ENCODE data around the gene MMP17. TPM values are rescaled to one million over a fixed set of nuclear protein-coding genes. Genes with fewer than 3 reads are reported as not detected.
A peak's percentile ranks its signal among the peaks of the same experiment; 100 is the strongest.

The MMP17 gene
- total and polyA plus RNA-seq, 8 donors: 0.46 to 3.1 (median 2.1) TPM; not detected in 2

DNA sequence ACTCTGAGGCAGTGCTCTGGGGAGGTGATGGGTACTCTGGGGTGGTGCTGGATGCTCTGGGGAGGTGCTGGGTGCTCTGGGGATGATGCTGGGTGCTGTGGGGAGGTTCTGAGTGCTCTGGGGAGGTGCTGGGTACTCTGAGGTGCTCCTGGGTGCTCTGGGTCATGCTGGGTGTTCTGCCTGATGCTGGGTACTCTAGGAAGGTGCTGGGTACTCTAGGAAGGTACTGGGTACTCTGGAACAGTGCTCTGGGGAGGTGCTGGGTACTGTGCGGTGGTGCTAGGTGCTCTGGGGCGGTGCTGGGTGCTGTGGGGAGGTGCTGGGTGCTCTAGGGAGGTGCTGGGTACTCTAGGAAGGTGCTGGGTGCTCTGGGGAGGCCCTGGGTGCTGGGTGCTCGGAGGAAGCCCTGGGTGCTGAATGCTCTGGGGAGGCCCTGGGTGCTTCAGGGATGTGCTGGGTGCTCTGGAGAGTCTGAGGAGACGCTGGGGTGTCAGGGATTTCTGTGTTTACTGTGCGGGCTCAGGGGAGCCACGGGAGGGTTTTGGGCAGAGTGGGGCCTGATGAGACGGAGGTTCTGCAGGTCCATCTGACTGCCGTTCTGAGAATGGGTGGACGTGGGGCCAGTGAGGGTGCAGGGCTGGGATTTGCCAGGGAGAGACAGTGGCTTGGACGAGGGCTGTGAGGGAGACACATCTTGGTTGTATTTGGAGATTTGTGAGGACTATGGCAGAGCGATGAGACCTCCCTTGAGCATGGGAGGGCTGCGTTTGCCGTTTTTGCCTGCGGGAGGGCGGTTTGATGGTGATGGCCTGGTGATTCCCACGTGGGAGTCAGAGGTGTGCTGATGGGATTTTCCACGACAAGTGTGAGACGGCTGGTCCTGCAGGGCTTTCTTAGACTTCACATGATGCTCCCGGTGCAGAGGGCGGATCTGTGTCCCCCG is 30.0 kb downstream of the MMP17 start:
- Histone ChIP-seq H3K27me3 (peaks cover 0 to 62% (median 18%) of the 10 kb centered on the region in 3 donors), H3K27ac (no peak overlapping the region), H3K4me1 (peaks cover 0 to 13% (median 6%) of the 10 kb centered on the region in 4 donors), H3K4me3 (no peak overlapping the region), H3K9me3 (no peaks in the 10 kb centered on the region), H3K36me3 (no peaks in the 10 kb centered on the region)
- 77 to 84% (median 80%) methylated on average over 20 to 21 of the region's 21 CpGs for WGBS, 5 donors
- TF ChIP-seq POLR2AphosphoS5 (IDR thresholded peaks at IDR 0.05) (no peak), EP300 (IDR thresholded peaks at IDR 0.05) (no peak), POLR2A (IDR thresholded peaks at IDR 0.05) (no peak)
- TF ChIP-seq, protein P1, sequence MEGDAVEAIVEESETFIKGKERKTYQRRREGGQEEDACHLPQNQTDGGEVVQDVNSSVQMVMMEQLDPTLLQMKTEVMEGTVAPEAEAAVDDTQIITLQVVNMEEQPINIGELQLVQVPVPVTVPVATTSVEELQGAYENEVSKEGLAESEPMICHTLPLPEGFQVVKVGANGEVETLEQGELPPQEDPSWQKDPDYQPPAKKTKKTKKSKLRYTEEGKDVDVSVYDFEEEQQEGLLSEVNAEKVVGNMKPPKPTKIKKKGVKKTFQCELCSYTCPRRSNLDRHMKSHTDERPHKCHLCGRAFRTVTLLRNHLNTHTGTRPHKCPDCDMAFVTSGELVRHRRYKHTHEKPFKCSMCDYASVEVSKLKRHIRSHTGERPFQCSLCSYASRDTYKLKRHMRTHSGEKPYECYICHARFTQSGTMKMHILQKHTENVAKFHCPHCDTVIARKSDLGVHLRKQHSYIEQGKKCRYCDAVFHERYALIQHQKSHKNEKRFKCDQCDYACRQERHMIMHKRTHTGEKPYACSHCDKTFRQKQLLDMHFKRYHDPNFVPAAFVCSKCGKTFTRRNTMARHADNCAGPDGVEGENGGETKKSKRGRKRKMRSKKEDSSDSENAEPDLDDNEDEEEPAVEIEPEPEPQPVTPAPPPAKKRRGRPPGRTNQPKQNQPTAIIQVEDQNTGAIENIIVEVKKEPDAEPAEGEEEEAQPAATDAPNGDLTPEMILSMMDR (IDR thresholded peaks at IDR 0.05): no peak
- no peak for DNase-seq
- intact Hi-C loops (cut with DNase I; ENCODE audit: low total_unique reads): no loop called here

- H3K27ac ChIP-seq: peak overlapping the region in 2 of 5 donors; percentile 3 to 60
- no peaks in the 10 kb centered on the region for H3K36me3 ChIP-seq
- intact Hi-C loops (cut with DNase I; ENCODE audit: low total_unique reads): no loop called here
- H3K4me3 ChIP-seq: peak overlapping the region in 3 of 4 donors; percentile 4 to 27 (median 24)
- H3K9me3 ChIP-seq: no peaks in the 10 kb centered on the region
- TF ChIP-seq, protein P1 (IDR thresholded peaks at IDR 0.05): no peak
- no peak for TF ChIP-seq EP300 (IDR thresholded peaks at IDR 0.05)
- TF ChIP-seq POLR2A (IDR thresholded peaks at IDR 0.05): no peak
- TF ChIP-seq POLR2AphosphoS5 (IDR thresholded peaks at IDR 0.05): no peak
- 20 to 29% (median 23%) methylated on average over 12 to 22 of the region's 22 CpGs for WGBS, 5 donors
- H3K27me3 ChIP-seq: peaks cover 0 to 48% (median 6%) of the 10 kb centered on the region in 3 donors
- DNase-seq: peak; percentile 49 to 76
- H3K4me1 ChIP-seq: peaks cover 0 to 15% (median 4%) of the 10 kb centered on the region in 4 donors
These were observed 32.5 kb downstream of the MMP17 start for GRCh38 chr12:131860472-131861260.

GRCh38 chr12:131861261-131862083 is 33.3 kb downstream of the MMP17 start:
- peaks cover 0 to 40% (median 0%) of the 10 kb centered on the region in 3 donors for H3K27me3 ChIP-seq
- H3K9me3 ChIP-seq: no peaks in the 10 kb centered on the region
- no peak for TF ChIP-seq POLR2A (IDR thresholded peaks at IDR 0.05)
- DNase-seq: no peak
- H3K4me1 ChIP-seq: peaks cover 0 to 15% (median 3%) of the 10 kb centered on the region in 4 donors
- intact Hi-C loops (cut with DNase I; ENCODE audit: low total_unique reads): no loop called here
- H3K36me3 ChIP-seq: no peaks in the 10 kb centered on the region
- H3K27ac ChIP-seq: no peak overlapping the region
- H3K4me3 ChIP-seq: no peak overlapping the region
- 83 to 88% (median 86%) methylated on average over 12 of the region's 12 CpGs for WGBS, 5 donors

DNA sequence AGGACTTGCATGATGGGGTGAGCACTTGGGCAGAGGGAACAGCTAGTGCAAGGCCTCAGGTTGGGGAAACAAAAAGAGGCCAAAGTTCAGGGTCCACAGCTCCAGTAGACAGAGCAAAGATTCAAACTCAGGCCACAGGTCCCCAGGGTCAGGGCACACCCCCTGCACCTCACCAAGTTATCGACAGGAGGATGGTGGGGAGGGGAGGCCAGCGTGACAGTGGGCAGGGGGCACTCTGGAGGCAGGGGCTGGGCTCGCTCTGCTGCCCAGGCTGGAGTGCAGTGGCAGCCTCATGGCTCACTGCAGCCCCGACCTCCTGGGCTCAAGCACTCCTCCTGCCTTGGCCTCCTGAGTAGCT is 33.9 kb downstream of the MMP17 start:
- no peak for TF ChIP-seq EP300 (IDR thresholded peaks at IDR 0.05)
- no peak for TF ChIP-seq POLR2AphosphoS5 (IDR thresholded peaks at IDR 0.05)
- no peak for TF ChIP-seq POLR2A (IDR thresholded peaks at IDR 0.05)
- TF ChIP-seq, protein P1 (IDR thresholded peaks at IDR 0.05): no peak
- H3K9me3 ChIP-seq: no peaks in the 10 kb centered on the region
- peaks cover 0 to 34% (median 0%) of the 10 kb centered on the region in 3 donors for H3K27me3 ChIP-seq
- intact Hi-C loops (cut with DNase I; ENCODE audit: low total_unique reads): no loop called here
- peaks cover 0 to 15% (median 3%) of the 10 kb centered on the region in 4 donors for H3K4me1 ChIP-seq
- WGBS, 5 donors: 47 to 72% (median 56%) methylated on average over 1 to 4 of the region's 4 CpGs
- H3K4me3 ChIP-seq: no peak overlapping the region
- H3K36me3 ChIP-seq: no peaks in the 10 kb centered on the region
- H3K27ac ChIP-seq: no peak overlapping the region
- DNase-seq: no peak
